Epithelial cell of esophagus (primary cell): ENCODE measurements around the gene NXPH2.

Source experiments
- DNase-seq: peaks from one replicate; pipeline ENCODE4 v3.0.0; 2010; ENCODE audit warnings: low read depth
- H3K4me3 ChIP-seq: 2 replicates; pipeline ENCODE4 v1.5.1; 2011; ENCODE audit warnings: mild to moderate bottlenecking, low read length, control low read depth
- TF ChIP-seq, protein P1 (sequence below): IDR thresholded peaks from 2 replicates; pipeline ENCODE4 v1.5.1; 2011; ENCODE audit warnings: low read depth, mild to moderate bottlenecking, low read length, control low read depth, inconsistent platforms; ENCODE audit not compliant: insufficient read depth; ENCODE audit errors: missing control alignments

NXPH2 gene

DNA sequence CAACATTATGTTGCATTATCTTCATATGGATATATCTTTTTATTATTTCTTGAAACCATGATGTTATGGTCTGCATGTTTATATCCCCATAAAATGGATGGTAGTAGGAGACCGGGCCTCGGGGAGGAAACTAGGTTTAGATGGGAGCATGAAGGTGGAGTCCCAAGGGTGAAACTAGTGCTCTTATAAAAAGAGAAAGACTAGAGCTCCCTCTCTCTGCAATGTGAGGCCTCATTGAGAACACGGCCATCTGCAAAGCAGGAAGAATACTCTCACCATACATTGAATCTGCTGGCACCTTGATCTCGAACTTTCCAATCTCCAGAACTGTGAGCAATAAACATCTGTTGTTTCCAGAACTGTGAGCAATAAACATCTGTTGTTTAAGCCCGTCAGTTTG, 64.0 kb downstream of the NXPH2 start:
- TF ChIP-seq, protein P1, sequence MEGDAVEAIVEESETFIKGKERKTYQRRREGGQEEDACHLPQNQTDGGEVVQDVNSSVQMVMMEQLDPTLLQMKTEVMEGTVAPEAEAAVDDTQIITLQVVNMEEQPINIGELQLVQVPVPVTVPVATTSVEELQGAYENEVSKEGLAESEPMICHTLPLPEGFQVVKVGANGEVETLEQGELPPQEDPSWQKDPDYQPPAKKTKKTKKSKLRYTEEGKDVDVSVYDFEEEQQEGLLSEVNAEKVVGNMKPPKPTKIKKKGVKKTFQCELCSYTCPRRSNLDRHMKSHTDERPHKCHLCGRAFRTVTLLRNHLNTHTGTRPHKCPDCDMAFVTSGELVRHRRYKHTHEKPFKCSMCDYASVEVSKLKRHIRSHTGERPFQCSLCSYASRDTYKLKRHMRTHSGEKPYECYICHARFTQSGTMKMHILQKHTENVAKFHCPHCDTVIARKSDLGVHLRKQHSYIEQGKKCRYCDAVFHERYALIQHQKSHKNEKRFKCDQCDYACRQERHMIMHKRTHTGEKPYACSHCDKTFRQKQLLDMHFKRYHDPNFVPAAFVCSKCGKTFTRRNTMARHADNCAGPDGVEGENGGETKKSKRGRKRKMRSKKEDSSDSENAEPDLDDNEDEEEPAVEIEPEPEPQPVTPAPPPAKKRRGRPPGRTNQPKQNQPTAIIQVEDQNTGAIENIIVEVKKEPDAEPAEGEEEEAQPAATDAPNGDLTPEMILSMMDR: peak; percentile 41
- peak; percentile 32 for DNase-seq
- no peak overlapping the region for H3K4me3 ChIP-seq

DNA sequence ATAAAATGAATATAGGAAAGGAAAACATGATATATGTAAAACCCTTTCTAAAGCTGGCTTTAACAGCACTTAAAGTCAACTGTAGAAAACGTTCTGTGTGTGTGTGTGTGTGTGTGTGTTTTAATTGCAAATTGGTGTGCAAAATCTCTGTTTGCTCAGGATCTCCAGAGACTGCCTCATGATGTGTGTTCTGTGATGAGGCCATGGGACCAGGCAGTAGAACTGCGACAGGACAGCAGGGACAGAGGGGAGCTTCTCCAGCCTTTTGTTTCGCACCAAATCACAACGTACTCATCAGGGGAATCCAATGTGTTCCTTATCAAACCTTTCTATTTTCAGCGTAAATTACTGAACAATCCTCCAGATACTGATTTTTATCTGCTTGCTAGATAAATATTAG, 66.7 kb downstream of the NXPH2 start:
- no peak overlapping the region for H3K4me3 ChIP-seq
- DNase-seq: no peak
- TF ChIP-seq, protein P1: no peak

DNA sequence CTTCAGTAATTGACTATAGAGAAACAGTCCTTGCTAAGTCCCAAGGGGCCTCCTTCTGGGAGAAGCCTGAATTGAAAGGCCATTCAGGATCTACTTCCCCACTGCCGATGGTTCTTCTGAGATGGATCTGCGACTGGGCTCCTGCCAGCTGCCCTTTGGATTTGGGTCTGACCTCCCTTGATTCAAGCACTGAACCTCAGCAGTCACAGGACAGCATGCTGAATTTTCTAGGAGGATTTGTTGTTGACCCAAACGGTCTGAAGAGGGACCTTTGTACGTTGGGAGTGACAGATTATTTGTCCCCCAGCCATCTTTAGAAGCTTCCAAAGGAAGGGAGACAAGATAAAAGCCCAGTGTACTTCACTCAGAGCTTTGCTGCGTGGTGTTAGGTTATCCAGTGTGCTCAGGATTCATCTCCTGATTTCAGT, 67.1 kb downstream of the NXPH2 start:
- DNase-seq: no peak
- no peak overlapping the region for H3K4me3 ChIP-seq
- TF ChIP-seq, protein P1: no peak

DNA sequence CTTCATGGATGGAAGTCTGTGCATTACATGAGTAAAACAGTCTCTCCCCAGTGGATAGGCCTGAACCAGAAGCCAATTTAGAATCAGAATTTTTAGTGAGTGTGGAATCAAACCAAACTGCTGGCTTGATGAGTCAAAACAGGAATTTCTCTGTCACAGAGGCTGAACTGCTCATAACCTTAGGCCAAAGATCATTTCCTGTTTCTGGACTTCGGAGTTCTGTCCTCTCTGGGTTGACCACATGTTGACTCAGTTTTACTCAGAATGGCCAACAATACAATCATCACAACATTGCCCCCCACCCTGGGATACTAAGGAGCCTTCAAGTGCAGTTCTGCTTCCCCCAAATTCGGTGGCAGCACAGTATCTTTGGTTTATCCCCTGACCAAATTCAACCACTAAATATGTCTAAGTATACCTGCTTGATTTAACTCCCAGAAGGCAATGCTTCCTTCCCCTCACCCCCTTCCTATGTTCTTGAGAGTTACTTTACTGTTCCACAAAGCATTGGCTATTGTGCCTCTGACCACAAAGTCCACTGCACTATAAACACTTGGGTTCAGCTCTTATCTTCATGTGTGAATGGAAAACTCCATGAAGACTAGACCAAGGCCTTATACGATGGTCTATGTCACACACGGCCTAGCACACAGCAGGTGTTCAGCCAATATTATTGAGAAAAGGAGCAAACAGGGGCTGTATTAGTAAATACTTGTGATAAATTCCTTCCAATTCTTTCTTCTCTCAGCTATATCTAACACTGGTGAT, 67.8 kb downstream of the NXPH2 start:
- no peak for DNase-seq
- TF ChIP-seq, protein P1: no peak
- H3K4me3 ChIP-seq: no peak overlapping the region

DNA sequence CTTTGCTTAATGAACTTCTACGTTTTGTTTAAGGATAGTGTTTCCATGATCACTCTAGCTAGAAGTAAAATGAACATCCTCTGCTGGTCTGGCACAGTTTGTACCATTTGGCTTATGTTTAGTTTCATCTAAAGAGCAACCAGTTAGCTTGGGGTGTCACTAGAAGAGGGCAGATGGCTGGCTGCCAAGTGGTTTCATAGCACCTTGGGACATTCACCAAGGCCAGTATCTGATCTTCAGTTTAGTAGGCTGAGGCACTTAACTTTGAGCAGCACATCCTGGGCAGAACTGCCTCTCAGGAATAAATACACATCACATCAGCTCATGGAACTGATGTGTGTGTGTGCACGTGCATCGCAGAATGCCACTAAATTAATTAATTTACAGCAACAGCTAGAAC, 68.4 kb downstream of the NXPH2 start:
- no peak overlapping the region for H3K4me3 ChIP-seq
- no peak for DNase-seq
- TF ChIP-seq, protein P1: no peak

DNA sequence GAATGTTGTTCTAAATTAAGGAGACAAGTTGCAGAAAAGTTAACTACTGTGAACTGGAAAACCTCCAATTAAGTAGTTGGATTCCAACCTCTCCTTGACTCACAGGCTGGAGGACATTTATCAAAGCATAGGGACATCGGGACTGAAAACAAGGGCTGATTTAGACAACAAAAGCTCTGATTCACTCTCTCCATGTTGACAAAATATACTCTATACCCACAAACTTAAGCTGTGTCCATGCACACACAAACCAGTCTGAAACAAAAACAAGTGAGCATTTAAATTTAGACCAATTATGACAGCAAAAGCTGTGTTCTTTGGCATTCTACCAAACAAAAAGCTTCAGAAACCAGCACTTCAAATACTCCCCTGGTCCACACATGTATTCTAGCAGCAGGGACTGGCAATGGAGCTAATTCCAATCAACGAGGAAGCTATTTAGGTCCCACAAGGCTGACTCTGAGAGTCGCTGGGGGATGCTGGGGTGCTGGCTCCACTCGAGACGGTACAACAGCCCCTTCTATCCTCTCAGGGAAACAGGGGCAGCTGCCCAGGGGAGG, 71.4 kb downstream of the NXPH2 start:
- TF ChIP-seq, protein P1: no peak
- H3K4me3 ChIP-seq: no peak overlapping the region
- DNase-seq: no peak
